Mesenchymal stem cell (in vitro differentiated cells and primary cell): ENCODE results near the gene KTI12.
A peak's percentile ranks its signal among the peaks of the same experiment; 100 is the strongest.

Experiments
- DNase-seq: peaks from one replicate; pipeline ENCODE4 v3.0.0-alpha.2; 2013
- H2AFZ ChIP-seq: one replicate; pipeline ENCODE4 v1.6.1; 2013; ENCODE audit warnings: low read depth, mild to moderate bottlenecking, control low read depth, inconsistent platforms, low read length, moderate library complexity
- H2AK5ac ChIP-seq: 2 replicates; pipeline ENCODE4 v1.6.1; 2013; ENCODE audit warnings: low read length, moderate library complexity, mild to moderate bottlenecking, inconsistent platforms; ENCODE audit not compliant: severe bottlenecking
- H2BK120ac ChIP-seq: one replicate; pipeline ENCODE4 v1.6.1; 2013; ENCODE audit warnings: low read depth, mild to moderate bottlenecking, inconsistent platforms, low read length, moderate library complexity
- H2BK12ac ChIP-seq, 2 experiments: one replicate each; pipeline ENCODE4 v1.6.1; 2013; ENCODE audit warnings: inconsistent platforms in 2 of 2, low read length in 2 of 2, mild to moderate bottlenecking in 2 of 2, moderate library complexity in 2 of 2, control low read depth in 1 of 2
- H2BK15ac ChIP-seq: one replicate; pipeline ENCODE4 v1.6.1; 2013; ENCODE audit warnings: mild to moderate bottlenecking, low read depth, inconsistent platforms; ENCODE audit not compliant: poor library complexity, severe bottlenecking
- H2BK5ac ChIP-seq: 2 replicates; pipeline ENCODE4 v1.6.1; 2013; ENCODE audit warnings: low read depth, mild to moderate bottlenecking, low read length, control low read depth, inconsistent platforms; ENCODE audit not compliant: poor library complexity, severe bottlenecking
- H3K14ac ChIP-seq, 2 experiments: one replicate each; pipeline ENCODE4 v1.6.1; 2013; ENCODE audit warnings: inconsistent platforms in 2 of 2, low read length in 2 of 2, control low read depth in 1 of 2, mild to moderate bottlenecking in 1 of 2, moderate library complexity in 1 of 2
- H3K18ac ChIP-seq, 2 experiments: one replicate each; pipeline ENCODE4 v1.6.1; 2013; ENCODE audit warnings: inconsistent platforms in 2 of 2, low read length in 2 of 2, control low read depth in 1 of 2, low read depth in 1 of 2, mild to moderate bottlenecking in 1 of 2
- H3K23ac ChIP-seq, 2 experiments: one replicate each; pipeline ENCODE4 v1.6.1; 2013; ENCODE audit warnings: inconsistent platforms in 2 of 2, low read length in 2 of 2, mild to moderate bottlenecking in 2 of 2, moderate library complexity in 2 of 2, control low read depth in 1 of 2
- H3K27ac ChIP-seq: 2 replicates; pipeline ENCODE4 v1.5.1; 2013; ENCODE audit warnings: mild to moderate bottlenecking, moderate library complexity, low read length, control low read depth, inconsistent platforms; ENCODE audit not compliant: poor library complexity, severe bottlenecking
- H3K27me3 ChIP-seq, 2 experiments: 2 replicates each; pipeline versions ENCODE4 v1.6.1 to v1.7.0; 2013; ENCODE audit warnings: low read length in 2 of 2, mild to moderate bottlenecking in 2 of 2, moderate library complexity in 2 of 2, control low read depth in 1 of 2, inconsistent platforms in 1 of 2; ENCODE audit not compliant: control insufficient read depth in 1 of 2, insufficient read depth in 1 of 2
- H3K36me3 ChIP-seq, 2 experiments: 2 replicates each; pipeline versions ENCODE4 v1.6.1 to v1.7.0; 2013; ENCODE audit warnings: low read length in 2 of 2, control low read depth in 1 of 2, inconsistent platforms in 1 of 2, low read depth in 1 of 2, mild to moderate bottlenecking in 1 of 2; ENCODE audit not compliant: insufficient read depth in 2 of 2, control insufficient read depth in 1 of 2
- H3K4ac ChIP-seq, 2 experiments: one replicate each; pipeline ENCODE4 v1.6.1; 2013; ENCODE audit warnings: inconsistent platforms in 2 of 2, low read length in 2 of 2, mild to moderate bottlenecking in 2 of 2, moderate library complexity in 2 of 2, control low read depth in 1 of 2, low read depth in 1 of 2
- H3K4me1 ChIP-seq: 2 replicates; pipeline ENCODE4 v1.6.1; 2013; ENCODE audit warnings: low read depth, low read length, control low read depth; ENCODE audit not compliant: control insufficient read depth, insufficient read depth
- H3K4me2 ChIP-seq: 2 replicates; pipeline ENCODE4 v1.6.1; 2013; ENCODE audit warnings: low read length, mild to moderate bottlenecking, inconsistent platforms; ENCODE audit not compliant: poor library complexity, severe bottlenecking
- H3K4me3 ChIP-seq, 2 experiments: 2 replicates each; pipeline versions ENCODE4 v1.5.1 to v1.7.0; 2013; ENCODE audit warnings: low read length in 2 of 2, mild to moderate bottlenecking in 2 of 2, control low read depth in 1 of 2, low read depth in 1 of 2; ENCODE audit not compliant: insufficient read depth in 1 of 2
- H3K79me1 ChIP-seq: replicated peaks from 2 replicates; pipeline ENCODE4 v1.6.1; 2013; ENCODE audit warnings: mild to moderate bottlenecking, control low read depth, low read length, inconsistent platforms; ENCODE audit not compliant: poor library complexity, severe bottlenecking
- H3K9ac ChIP-seq: 2 replicates; pipeline ENCODE4 v1.7.0; 2013; ENCODE audit warnings: mild to moderate bottlenecking, low read length, moderate library complexity
- H3K9me3 ChIP-seq: 2 replicates; pipeline ENCODE4 v1.7.0; 2013; ENCODE audit warnings: mild to moderate bottlenecking, low read length; ENCODE audit not compliant: control insufficient read depth
- H4K8ac ChIP-seq: one replicate; pipeline ENCODE4 v1.6.1; 2013; ENCODE audit warnings: inconsistent platforms, mild to moderate bottlenecking, low read length, moderate library complexity
- H4K91ac ChIP-seq: one replicate; pipeline ENCODE4 v1.6.1; 2013; ENCODE audit warnings: mild to moderate bottlenecking, low read length, inconsistent platforms
- WGBS: methylation state at CpG from one replicate; pipeline ENCODE4 v1.1.7; 2013; ENCODE audit warnings: mixed read lengths; 5-methylcytosine and 5-hydroxymethylcytosine counted together

Gene KTI12

DNA sequence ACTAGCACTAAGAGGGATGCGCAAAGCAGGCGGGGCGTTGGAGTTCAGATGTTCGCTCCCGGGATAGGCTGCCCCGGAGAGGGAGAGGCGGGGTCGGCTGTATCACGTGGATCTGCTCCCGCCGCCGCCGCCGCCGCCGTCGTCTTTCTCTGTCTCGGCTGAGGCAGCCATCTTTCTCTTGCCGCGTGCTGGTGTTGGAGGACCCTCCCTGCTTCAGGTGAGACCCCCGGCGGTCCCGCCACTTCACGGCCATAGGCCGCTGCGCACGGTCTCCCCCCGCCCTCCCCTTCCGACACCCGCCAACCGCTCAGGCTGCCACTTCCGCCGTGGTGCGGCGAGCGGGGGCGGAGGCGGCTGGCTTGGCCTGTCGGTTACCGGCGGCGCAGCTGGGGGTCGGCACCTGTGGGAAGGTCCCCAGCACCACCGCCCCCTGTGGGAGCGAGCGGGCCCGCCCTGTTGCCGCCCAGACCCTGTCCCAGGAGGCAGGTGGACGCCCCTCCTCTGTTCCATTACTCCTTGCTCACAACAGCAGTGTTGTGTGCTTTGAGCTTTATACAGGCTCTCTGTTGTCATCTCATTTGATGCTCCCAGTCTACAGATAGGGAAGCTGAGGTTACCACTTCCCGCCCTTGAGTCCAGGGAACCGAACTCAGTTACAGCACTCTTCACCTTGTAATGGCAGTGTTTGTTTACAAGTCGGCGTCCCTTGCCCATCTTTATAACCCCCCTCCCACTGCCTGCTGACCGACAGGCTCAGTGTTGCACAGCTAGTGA lies 22.7 kb upstream of the KTI12 start, which contains the start of gene BTF3L4:
TSS of gene BTF3L4 (plus strand) at position 133 of the 774 bp plus-strand sequence. CDS start 3,553 bp downstream, outside the sequence.
- WGBS, result under 1% methylated on average over 53 of the region's 54 CpGs
- Histone ChIP-seq H3K36me3 (peaks cover 4 to 25% of the 10 kb centered on the region in 2 experiments), H3K4me1 (no peaks in the 10 kb centered on the region), H3K9me3 (no peaks in the 10 kb centered on the region), H2BK5ac (peak within 1 kb of the TSS; percentile 98), H3K9ac (peak within 1 kb of the TSS; percentile 94), H2AFZ (peak within 1 kb of the TSS; percentile 97), H3K4ac (peak within 1 kb of the TSS; percentile 69 to 98), H2BK120ac (peak within 1 kb of the TSS; percentile 94), H4K8ac (peak within 1 kb of the TSS; percentile 89), H3K4me3 (peak within 1 kb of the TSS; percentile 91 to 99), H3K4me2 (peak within 1 kb of the TSS; percentile 95), H2AK5ac (peak within 1 kb of the TSS; percentile 63), H4K91ac (peak within 1 kb of the TSS; percentile 98), H3K14ac (peak within 1 kb of the TSS in 1 of 2 experiments; percentile 87), H2BK15ac (peak within 1 kb of the TSS; percentile 97), H3K23ac (peak within 1 kb of the TSS in 1 of 2 experiments; percentile 90), H3K27me3 (no peaks in the 10 kb centered on the region), H2BK12ac (peak within 1 kb of the TSS; percentile 8 to 18), H3K27ac (peak within 1 kb of the TSS; percentile 99), H3K18ac (peak within 1 kb of the TSS; percentile 93 to 98), H3K79me1 (peaks cover 8% of the 10 kb centered on the region)
- peak; percentile 94 for DNase-seq

DNA sequence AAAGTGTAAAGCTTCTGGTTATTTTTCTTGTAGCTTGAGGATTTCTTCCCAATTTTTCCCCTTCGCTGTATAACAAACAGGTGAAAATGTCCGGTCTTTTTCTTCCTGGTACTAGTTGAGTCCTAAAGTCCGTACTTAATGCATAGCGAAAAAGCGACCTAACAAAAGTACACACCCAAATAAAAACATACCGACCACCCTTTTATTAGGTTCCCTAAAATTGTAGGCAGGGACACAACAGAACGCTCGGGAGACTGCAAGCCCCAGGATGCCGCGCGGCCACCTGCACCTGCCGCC lies 22.2 kb upstream of the KTI12 start:
- 1% methylated on average over 12 of the region's 12 CpGs for WGBS

DNA sequence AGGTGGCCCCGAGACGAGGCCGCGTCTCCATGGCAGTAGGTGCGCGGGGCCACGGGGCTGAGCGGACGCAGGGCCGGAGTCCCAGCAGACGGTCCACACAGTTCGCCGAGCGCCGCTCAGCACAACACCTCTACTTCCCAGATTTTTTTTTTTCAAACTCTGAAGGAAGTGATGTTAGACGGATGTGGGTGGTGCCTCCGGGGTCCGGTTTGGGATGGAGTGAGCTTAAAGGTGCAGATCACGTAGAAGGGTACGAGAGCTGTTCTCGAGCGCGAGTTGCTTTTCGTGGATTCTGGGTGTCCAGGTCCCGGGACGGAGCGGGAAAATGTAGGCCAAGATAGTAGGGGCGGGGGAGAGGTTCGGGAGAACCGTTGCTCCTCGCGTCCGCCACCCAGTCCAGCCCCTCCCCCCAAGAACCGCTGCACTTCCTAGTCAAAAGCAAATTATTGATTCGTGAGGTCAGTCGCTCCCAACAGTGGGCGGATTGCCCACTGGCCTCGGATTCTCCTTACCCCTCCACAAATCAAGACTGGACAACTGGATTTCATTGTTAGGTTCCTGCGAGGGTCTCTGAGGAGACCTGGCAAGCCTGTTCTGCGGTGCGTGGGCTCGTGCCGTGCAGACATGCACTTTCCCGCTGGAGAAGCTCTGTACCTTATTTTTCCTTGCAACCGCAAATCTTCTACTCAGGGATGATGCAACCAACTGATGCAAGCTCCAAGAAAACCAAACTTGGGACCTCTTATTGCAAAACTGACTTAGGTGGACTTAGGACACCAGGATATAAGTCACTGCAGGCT lies 21.7 kb upstream of the KTI12 start, which contains the start of gene TXNDC12:
TSS of gene TXNDC12 (minus strand) at position 126 of the 800 bp plus-strand sequence. CDS start at position 31, 95 bp downstream.
- Histone ChIP-seq H3K36me3 (peaks cover 0 to 22% of the 10 kb centered on the region in 2 experiments), H4K8ac (peak within 1 kb of the TSS; percentile 89), H3K9me3 (no peaks in the 10 kb centered on the region), H2AK5ac (peak within 1 kb of the TSS; percentile 63), H2BK15ac (peak within 1 kb of the TSS; percentile 96), H2BK5ac (peak within 1 kb of the TSS; percentile 98), H3K27me3 (no peaks in the 10 kb centered on the region), H3K27ac (peak within 1 kb of the TSS; percentile 99), H3K9ac (peak within 1 kb of the TSS; percentile 94), H3K14ac (peak within 1 kb of the TSS in 1 of 2 experiments; percentile 57), H2BK120ac (peak within 1 kb of the TSS; percentile 94), H3K79me1 (peaks cover 7% of the 10 kb centered on the region), H3K4me3 (peak within 1 kb of the TSS; percentile 91 to 99), H4K91ac (peak within 1 kb of the TSS; percentile 98), H3K4me1 (no peaks in the 10 kb centered on the region), H3K4ac (peak within 1 kb of the TSS in 1 of 2 experiments; percentile 93), H2BK12ac (no peak within 1 kb of the TSS), H3K23ac (no peak within 1 kb of the TSS), H2AFZ (peak within 1 kb of the TSS; percentile 95), H3K18ac (peak within 1 kb of the TSS; percentile 90 to 98), H3K4me2 (peak within 1 kb of the TSS; percentile 95)
- 1% methylated on average over 26 of the region's 45 CpGs for WGBS
- peak; percentile 96 for DNase-seq

More for the DNA sequence above, 22.2 kb upstream of the KTI12 start:
- H2AFZ ChIP-seq, result no peak overlapping the region
- H3K79me1 ChIP-seq, result peaks cover 6% of the 10 kb centered on the region
- H4K91ac ChIP-seq, result no peak overlapping the region
- no peaks in the 10 kb centered on the region for H3K4me1 ChIP-seq
- peak overlapping the region; percentile 78 for H2BK5ac ChIP-seq
- H2AK5ac ChIP-seq, result peak overlapping the region; percentile 63
- H3K4me2 ChIP-seq, result peak overlapping the region; percentile 95
- peak overlapping the region; percentile 99 for H3K27ac ChIP-seq
- H3K9ac ChIP-seq, result peak overlapping the region; percentile 94
- no peaks in the 10 kb centered on the region for H3K9me3 ChIP-seq
- H3K36me3 ChIP-seq, result peaks cover 0 to 22% of the 10 kb centered on the region in 2 experiments
- H2BK15ac ChIP-seq, result no peak overlapping the region
- no peak overlapping the region for H4K8ac ChIP-seq
- no peaks in the 10 kb centered on the region for H3K27me3 ChIP-seq
- H3K4ac ChIP-seq, result no peak overlapping the region
- no peak for DNase-seq
- H3K18ac ChIP-seq, result peak overlapping the region in 1 of 2 experiments; percentile 98
- H3K14ac ChIP-seq, result no peak overlapping the region
- H3K4me3 ChIP-seq, result peak overlapping the region; percentile 91 to 99
- H2BK12ac ChIP-seq, result no peak overlapping the region
- no peak overlapping the region for H3K23ac ChIP-seq
- H2BK120ac ChIP-seq, result no peak overlapping the region
